AG04450 (cell line): ENCODE data around the gene PLEKHA5. TPM values are rescaled to one million over a fixed set of nuclear protein-coding genes. Genes with fewer than 3 reads are reported as not detected.
"Not testable (repeated sequence)": the region's sequence is repeated elsewhere in the genome, so short reads cannot be mapped to it uniquely, and the experiment has no call there.

Experiments used
- CTCF ChIA-PET: fragments of 300-600, 350-600 bp; formaldehyde crosslinking; extraction: SDS; loops from one replicate; lab custom pipeline; 2022; ENCODE audit warnings: antibody characterized with exemption, inconsistent platforms; lab: Charles Lee
- POLR2A ChIA-PET: fragments of 350-600 bp; formaldehyde crosslinking; extraction: SDS; loops from one replicate; lab custom pipeline; 2021; ENCODE audit warnings: antibody characterized with exemption, inconsistent platforms; lab: Yijun Ruan, JAX
- DNase-seq: peaks from one replicate; pipeline ENCODE4 v3.0.0-alpha.2; 2011; ENCODE audit warnings: low read depth, low spot score
- H3K27ac ChIP-seq: one replicate; pipeline ENCODE4 v1.5.1; 2012; ENCODE audit warnings: low read depth, low read length, control low read depth
- H3K27me3 ChIP-seq: one replicate; pipeline ENCODE4 v1.6.0; 2012; ENCODE audit warnings: low read length; ENCODE audit not compliant: control insufficient read depth, insufficient read depth
- H3K4me3 ChIP-seq: 2 replicates; pipeline ENCODE4 v1.5.1; 2011; ENCODE audit warnings: mild to moderate bottlenecking, low read depth, low read length, control low read depth
- H3K9me3 ChIP-seq: 2 replicates; pipeline ENCODE4 v1.5.1; 2012; ENCODE audit warnings: low read length; ENCODE audit not compliant: control insufficient read depth, insufficient read depth
- CTCF ChIP-seq: IDR thresholded peaks from 2 replicates; pipeline ENCODE4 v1.5.1; 2011; ENCODE audit warnings: low read depth, low read length, control low read depth, inconsistent platforms
- polyA plus RNA-seq: library from polyadenylated mRNA; depleted of rRNA; stranded (reverse); fragments of >200 nt; gene quantifications from 2 replicates; pipeline ENCODE4 v1.2.3, GENCODE V29; 2011

The PLEKHA5 gene
- polyA plus RNA-seq, 1 experiment: 23.5 TPM

- no peaks in the 10 kb centered on the region for H3K9me3 ChIP-seq
- no peak overlapping the region for H3K4me3 ChIP-seq
- peak; percentile 38 for DNase-seq
- CTCF ChIA-PET: interaction anchor here (1.2 kb wide), 1 partner anchor 36 kb away, joined by 6 read pairs; no protein-coding TSS in a partner anchor
- POLR2A ChIA-PET: interaction anchor here (0.5 to 0.7 kb wide), 4 partner anchors 11 to 854 kb away, joined by 3 to 5 read pairs (median 4); partner anchors contain the start of gene AEBP2
- no peaks in the 10 kb centered on the region for H3K27me3 ChIP-seq
- H3K27ac ChIP-seq: no peak overlapping the region
- no peak for TF ChIP-seq CTCF
Observed at GRCh38 chr12:19323805-19324204, 194.3 kb downstream of the PLEKHA5 start.

GRCh38 chr12:19326102-19326501, 196.6 kb downstream of the PLEKHA5 start:
- DNase-seq: no peak
- POLR2A ChIA-PET: no interaction called here

GRCh38 chr12:19332196-19332595, 202.7 kb downstream of the PLEKHA5 start:
- POLR2A ChIA-PET: no interaction called here
- H3K4me3 ChIP-seq: no peak overlapping the region
- no peak for DNase-seq
- no peaks in the 10 kb centered on the region for H3K9me3 ChIP-seq
- no peak overlapping the region for H3K27ac ChIP-seq
- CTCF ChIA-PET: no interaction called here
- no peak for TF ChIP-seq CTCF
- H3K27me3 ChIP-seq: no peaks in the 10 kb centered on the region

More at GRCh38 chr12:19326102-19326501, 196.6 kb downstream of the PLEKHA5 start:
- CTCF ChIA-PET: interaction anchor here (0.5 kb wide), 1 partner anchor 124 kb away, joined by 3 read pairs; no protein-coding TSS in a partner anchor
- Histone ChIP-seq H3K27me3 (no peaks in the 10 kb centered on the region), H3K27ac (no peak overlapping the region), H3K9me3 (no peaks in the 10 kb centered on the region), H3K4me3 (no peak overlapping the region)
- TF ChIP-seq CTCF: no peak

GRCh38 chr12:19338405-19338804, 208.9 kb downstream of the PLEKHA5 start:
- no peak for TF ChIP-seq CTCF
- H3K27me3 ChIP-seq: no peaks in the 10 kb centered on the region
- H3K4me3 ChIP-seq: no peak overlapping the region
- DNase-seq: no peak
- H3K9me3 ChIP-seq: peaks cover 6% of the 10 kb centered on the region; the same call in 1 of the 2 replicates
- ChIA-PET CTCF (interaction anchor here (0.6 kb wide), 1 partner anchor 49 kb away, joined by 3 read pairs; no protein-coding TSS in a partner anchor), POLR2A (no interaction called here)
- H3K27ac ChIP-seq: no peak overlapping the region

GRCh38 chr12:19350850-19351249, 221.3 kb downstream of the PLEKHA5 start:
- H3K4me3 ChIP-seq, H3K27me3 ChIP-seq, H3K9me3 ChIP-seq, DNase-seq, CTCF ChIA-PET, H3K27ac ChIP-seq: not testable (repeated sequence)
- POLR2A ChIA-PET: interaction anchor here (0.7 kb wide), 1 partner anchor 88 kb away, joined by 5 read pairs; no protein-coding TSS in a partner anchor
